GM21390 (cell line): ENCODE measurements around the gene CANT1.

ENCODE experiments used
- ATAC-seq: cut with Tn5 transposase; IDR thresholded peaks from one replicate; pipeline ENCODE4 v1.9.1; 2021; ENCODE audit not compliant: unreplicated experiment

The CANT1 gene

GRCh38 chr17:79009397-79010303 lies at the start of gene CANT1:
Gene CANT1, minus strand, starts transcription at chr17:79009764. Its CDS starts 12,142 bp downstream, at chr17:78997622.
- ATAC-seq: peak; percentile 89

- no peak for ATAC-seq
Measured at GRCh38 chr17:79057737-79058385, 48.3 kb upstream of the CANT1 start.

- ATAC-seq: no peak
Measured at GRCh38 chr17:79055197-79055596, 45.6 kb upstream of the CANT1 start.

GRCh38 chr17:79054200-79054960 lies 44.8 kb upstream of the CANT1 start:
- no peak for ATAC-seq

- no peak for ATAC-seq
Measured at GRCh38 chr17:79053251-79053925, 43.8 kb upstream of the CANT1 start.

GRCh38 chr17:79052131-79052530 lies 42.6 kb upstream of the CANT1 start:
- no peak for ATAC-seq

- ATAC-seq: no peak
Measured at GRCh38 chr17:79051306-79051705, 41.7 kb upstream of the CANT1 start.

GRCh38 chr17:79050551-79050950 lies 41.0 kb upstream of the CANT1 start:
- ATAC-seq: no peak

GRCh38 chr17:79049821-79050220 lies 40.3 kb upstream of the CANT1 start:
- ATAC-seq: no peak

- no peak for ATAC-seq
Measured at GRCh38 chr17:79048826-79049755, 39.5 kb upstream of the CANT1 start.

- ATAC-seq: no peak
Measured at GRCh38 chr17:79047923-79048825, 38.6 kb upstream of the CANT1 start.

- ATAC-seq: no peak
Measured at GRCh38 chr17:79047291-79047920, 37.8 kb upstream of the CANT1 start.

GRCh38 chr17:79046916-79047280 lies 37.3 kb upstream of the CANT1 start:
- ATAC-seq: no peak

- no peak for ATAC-seq
Measured at GRCh38 chr17:79046197-79046915, 36.8 kb upstream of the CANT1 start.

GRCh38 chr17:79045842-79046196 lies 36.3 kb upstream of the CANT1 start:
- no peak for ATAC-seq

GRCh38 chr17:79045001-79045729 lies 35.6 kb upstream of the CANT1 start:
- ATAC-seq: no peak

- no peak for ATAC-seq
Measured at GRCh38 chr17:79044462-79044861, 34.9 kb upstream of the CANT1 start.
